Thoracic aorta endothelial cell (primary cell): ENCODE results near the gene DHFR. TPM values are rescaled to one million over a fixed set of nuclear protein-coding genes. Genes with fewer than 3 reads are reported as not detected.

Source experiments
- small RNA-seq: library from RNA; depleted of rRNA; stranded (forward); fragments of <200 nt; gene quantifications from one replicate; pipeline ENCODE3, GENCODE V24; 2012
- total RNA-seq: library from RNA; depleted of rRNA; stranded (reverse); fragments of >200 nt; gene quantifications from 2 replicates; pipeline ENCODE4 v1.2.3, GENCODE V29; 2012

DHFR gene
- total RNA-seq = 57.7 and 89.8 TPM in 2 replicates

GRCh38 chr5:80654391-80655230 is at the start of gene DHFR, which contains the start of gene MSH3:
Gene DHFR (minus strand): TSS chr5:80654983. CDS start chr5:80654489, 494 bp downstream.
Gene MSH3 (plus strand): TSS chr5:80654652. CDS start chr5:80654728, 76 bp downstream.

Small RNAs within 50 kb of the gene (small RNA-seq; reads per million reads assigned to genes)
- gene DBIP2 (not detected), gene MTRNR2L2 (0.42 reads per million)

Other genes starting within 250 kb of the DHFR start
- gene ZFYVE16, start 246.9 kb downstream of the DHFR start, total RNA-seq = 45.3 and 49.5 TPM in 2 replicates
- 2.9 and 3.4 TPM in 2 replicates for gene FAM151B, start 166.9 kb downstream of the DHFR start, total RNA-seq
- not detected in 2 replicates for gene ANKRD34B, start 84.7 kb downstream of the DHFR start, total RNA-seq
- 13.4 and 22.3 TPM in 2 replicates for gene MSH3, start 331 bp downstream of the DHFR start, total RNA-seq